NT2/D1 (cell line): ENCODE measurements around the gene TAOK3.

Experiments
- SUZ12 ChIP-seq: IDR thresholded peaks from 2 replicates; pipeline ENCODE4 v1.6.1; 2011; ENCODE audit not compliant: insufficient read length, insufficient read depth; ENCODE audit errors: extremely low read depth
- ZNF274 ChIP-seq: IDR thresholded peaks from 2 replicates; pipeline ENCODE4 v1.6.1; 2011; ENCODE audit warnings: mild to moderate bottlenecking, low read depth, low read length

DNA sequence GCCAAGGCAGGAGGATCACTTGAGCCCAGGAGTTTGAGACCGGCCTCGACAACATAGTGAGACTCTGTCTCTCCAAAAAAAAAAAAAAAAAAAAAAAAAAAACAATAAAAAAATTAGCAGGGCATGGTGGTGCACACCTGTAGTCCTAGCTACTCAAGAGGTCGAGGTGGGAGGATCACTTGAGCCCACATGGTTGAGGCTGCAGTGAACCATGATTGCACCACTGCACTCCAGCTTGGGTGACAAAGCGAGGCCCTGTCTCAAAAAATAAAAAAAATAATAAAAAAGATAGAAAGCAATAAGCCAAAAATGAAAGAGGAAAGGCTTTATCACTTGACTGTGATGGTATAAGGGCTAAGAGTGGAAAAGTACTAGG lies 247.0 kb downstream of the TAOK3 start:
- TF ChIP-seq SUZ12 (no peak), ZNF274 (no peak)
